ENCODE results near the gene MAMLD1. TPM values are rescaled to one million over a fixed set of nuclear protein-coding genes. Genes with fewer than 3 reads are reported as not detected.

MAMLD1 gene
- total RNA-seq, 2 donors from 2014 or later, result 0.44 to 0.68 TPM

DNA sequence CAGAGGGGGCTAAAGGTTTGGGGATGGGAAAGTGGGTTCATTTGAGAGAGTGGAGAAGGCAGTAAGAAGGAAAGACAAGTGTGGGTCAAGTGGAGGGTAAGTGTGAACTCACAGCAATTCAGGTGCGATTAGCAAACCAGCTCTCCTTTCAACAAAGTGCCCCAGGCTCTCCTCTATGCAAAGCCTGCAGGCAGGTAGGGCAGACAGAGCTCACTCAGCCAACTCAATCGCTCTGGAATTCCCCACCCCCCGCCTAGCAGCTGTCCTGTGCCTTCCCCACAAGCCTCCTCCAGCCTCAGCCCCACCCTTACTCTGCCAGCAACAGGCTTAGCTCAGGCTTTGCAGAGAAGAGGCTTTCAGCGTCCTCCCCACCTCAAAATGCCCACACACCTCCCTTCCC is 14.8 kb upstream of the MAMLD1 start:
- no peaks in the 10 kb centered on the region for H3K9me3 ChIP-seq (ENCODE audit: control insufficient read depth, low read length)
- Mint-ChIP-seq H3K27ac (no peak overlapping the region), H3K36me3 (ENCODE audit: low read depth) (no peaks in the 10 kb centered on the region), H3K9me3 (peaks cover 70% of the 10 kb centered on the region), H3K4me3 (no peak overlapping the region), H3K27me3 (ENCODE audit: insufficient read depth) (peaks cover 2% of the 10 kb centered on the region), H3K4me1 (peaks cover 5% of the 10 kb centered on the region)
- no peak overlapping the region for H3K4me3 ChIP-seq (ENCODE audit: low read length)
- TF ChIP-seq, protein P1, sequence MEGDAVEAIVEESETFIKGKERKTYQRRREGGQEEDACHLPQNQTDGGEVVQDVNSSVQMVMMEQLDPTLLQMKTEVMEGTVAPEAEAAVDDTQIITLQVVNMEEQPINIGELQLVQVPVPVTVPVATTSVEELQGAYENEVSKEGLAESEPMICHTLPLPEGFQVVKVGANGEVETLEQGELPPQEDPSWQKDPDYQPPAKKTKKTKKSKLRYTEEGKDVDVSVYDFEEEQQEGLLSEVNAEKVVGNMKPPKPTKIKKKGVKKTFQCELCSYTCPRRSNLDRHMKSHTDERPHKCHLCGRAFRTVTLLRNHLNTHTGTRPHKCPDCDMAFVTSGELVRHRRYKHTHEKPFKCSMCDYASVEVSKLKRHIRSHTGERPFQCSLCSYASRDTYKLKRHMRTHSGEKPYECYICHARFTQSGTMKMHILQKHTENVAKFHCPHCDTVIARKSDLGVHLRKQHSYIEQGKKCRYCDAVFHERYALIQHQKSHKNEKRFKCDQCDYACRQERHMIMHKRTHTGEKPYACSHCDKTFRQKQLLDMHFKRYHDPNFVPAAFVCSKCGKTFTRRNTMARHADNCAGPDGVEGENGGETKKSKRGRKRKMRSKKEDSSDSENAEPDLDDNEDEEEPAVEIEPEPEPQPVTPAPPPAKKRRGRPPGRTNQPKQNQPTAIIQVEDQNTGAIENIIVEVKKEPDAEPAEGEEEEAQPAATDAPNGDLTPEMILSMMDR (conservative IDR thresholded peaks at IDR 0.05), result no peak
- no peak overlapping the region for H3K9ac ChIP-seq (ENCODE audit: extremely low read depth, low read length, poor library complexity, severe bottlenecking)
- H3K27ac ChIP-seq (ENCODE audit: low read depth, low read length), result no peak overlapping the region
- no peaks in the 10 kb centered on the region for H3K4me1 ChIP-seq (ENCODE audit: control insufficient read depth, insufficient read depth, low read length)
- H3K27me3 ChIP-seq (ENCODE audit: control insufficient read depth, insufficient read depth, low read length, poor library complexity, severe bottlenecking), result no peaks in the 10 kb centered on the region
- no peaks in the 10 kb centered on the region for H3K36me3 ChIP-seq (ENCODE audit: control insufficient read depth, insufficient read depth, low read length)
- 6% methylated on average over 4 of the region's 4 CpGs; no CpG with 5 or more reads in 1 of the 2 experiments for WGBS, 2 experiments (ENCODE audit: insufficient coverage in 1 of 2, insufficient read length in 1 of 2)
- DNase-seq, result peak; percentile 88

DNA sequence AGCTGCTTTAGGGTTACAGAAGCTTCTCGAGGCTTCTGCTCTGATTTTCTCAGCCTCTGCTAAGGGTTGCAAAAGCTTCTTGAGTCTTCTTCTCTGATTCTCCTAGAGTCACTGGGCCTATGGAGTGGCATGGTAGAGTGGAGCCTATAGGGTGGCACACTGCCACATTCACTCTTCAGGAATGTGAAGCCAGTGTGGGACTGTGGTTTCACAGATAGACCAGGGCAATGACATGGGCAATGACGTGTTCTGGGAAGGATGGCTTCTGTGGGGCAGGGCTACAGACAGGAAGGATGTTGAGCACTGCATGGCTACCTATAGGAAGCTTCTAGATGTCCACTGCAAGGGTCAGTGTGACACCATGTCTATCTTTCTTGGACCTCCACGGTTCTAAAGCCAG is 11.0 kb upstream of the MAMLD1 start:
- Mint-ChIP-seq H3K27ac (no peak overlapping the region), H3K27me3 (ENCODE audit: insufficient read depth) (peaks cover 2% of the 10 kb centered on the region), H3K4me3 (no peak overlapping the region), H3K9me3 (peaks cover 61% of the 10 kb centered on the region), H3K36me3 (ENCODE audit: low read depth) (no peaks in the 10 kb centered on the region), H3K4me1 (peaks cover 9% of the 10 kb centered on the region)
- TF ChIP-seq, protein P1 (conservative IDR thresholded peaks at IDR 0.05), result no peak
- Histone ChIP-seq H3K9me3 (ENCODE audit: control insufficient read depth, low read length) (no peaks in the 10 kb centered on the region), H3K9ac (ENCODE audit: extremely low read depth, low read length, poor library complexity, severe bottlenecking) (no peak overlapping the region), H3K4me1 (ENCODE audit: control insufficient read depth, insufficient read depth, low read length) (no peaks in the 10 kb centered on the region), H3K36me3 (ENCODE audit: control insufficient read depth, insufficient read depth, low read length) (no peaks in the 10 kb centered on the region), H3K4me3 (ENCODE audit: low read length) (no peak overlapping the region), H3K27ac (ENCODE audit: low read depth, low read length) (no peak overlapping the region), H3K27me3 (ENCODE audit: control insufficient read depth, insufficient read depth, low read length, poor library complexity, severe bottlenecking) (no peaks in the 10 kb centered on the region)
- WGBS, 2 experiments (ENCODE audit: insufficient coverage in 1 of 2, insufficient read length in 1 of 2), result 79% methylated on average over 3 of the region's 3 CpGs; no CpG with 5 or more reads in 1 of the 2 experiments
- no peak for DNase-seq

DNA sequence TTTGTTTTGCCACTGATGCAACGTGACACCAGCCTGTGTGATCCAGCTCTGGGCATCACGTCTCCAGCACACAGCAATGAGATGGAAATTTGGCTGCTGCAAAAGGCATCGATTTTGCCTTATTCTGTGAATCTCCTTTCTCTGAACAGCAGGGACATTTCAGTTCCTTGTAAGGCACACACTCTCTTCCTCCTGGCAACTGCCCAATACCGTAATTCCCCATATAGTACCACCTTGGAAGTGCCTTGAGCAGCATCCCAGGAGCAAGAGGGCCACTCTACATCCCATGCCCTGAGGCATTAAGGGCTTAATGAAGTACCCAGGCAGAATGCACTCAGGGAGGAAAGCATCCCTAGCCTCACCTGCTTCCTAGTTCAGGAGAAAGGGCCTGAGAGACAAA is 10.5 kb upstream of the MAMLD1 start:
- H3K27me3 ChIP-seq (ENCODE audit: control insufficient read depth, insufficient read depth, low read length, poor library complexity, severe bottlenecking), result no peaks in the 10 kb centered on the region
- peaks cover 9% of the 10 kb centered on the region for H3K4me1 Mint-ChIP-seq
- H3K27ac Mint-ChIP-seq, result no peak overlapping the region
- H3K9me3 Mint-ChIP-seq, result peaks cover 65% of the 10 kb centered on the region
- H3K4me3 Mint-ChIP-seq, result no peak overlapping the region
- H3K27me3 Mint-ChIP-seq (ENCODE audit: insufficient read depth), result no peaks in the 10 kb centered on the region
- H3K4me3 ChIP-seq (ENCODE audit: low read length), result no peak overlapping the region
- no peaks in the 10 kb centered on the region for H3K36me3 ChIP-seq (ENCODE audit: control insufficient read depth, insufficient read depth, low read length)
- no peak overlapping the region for H3K9ac ChIP-seq (ENCODE audit: extremely low read depth, low read length, poor library complexity, severe bottlenecking)
- WGBS, 2 experiments (ENCODE audit: insufficient coverage in 1 of 2, insufficient read length in 1 of 2), result 58 to 73% methylated on average over 3 to 4 of the region's 4 CpGs
- DNase-seq, result no peak
- H3K4me1 ChIP-seq (ENCODE audit: control insufficient read depth, insufficient read depth, low read length), result no peaks in the 10 kb centered on the region
- TF ChIP-seq, protein P1 (conservative IDR thresholded peaks at IDR 0.05), result no peak
- H3K36me3 Mint-ChIP-seq (ENCODE audit: low read depth), result no peaks in the 10 kb centered on the region
- no peak overlapping the region for H3K27ac ChIP-seq (ENCODE audit: low read depth, low read length)
- H3K9me3 ChIP-seq (ENCODE audit: control insufficient read depth, low read length), result no peaks in the 10 kb centered on the region

Data from endodermal cell (in vitro differentiated cells).